Progenitor cell of endocrine pancreas (in vitro differentiated cells): ENCODE data around the gene CPT1A. TPM values are rescaled to one million over a fixed set of nuclear protein-coding genes. Genes with fewer than 3 reads are reported as not detected.
A peak's percentile ranks its signal among the peaks of the same experiment; 100 is the strongest.

Source experiments
- DNase-seq: peaks from one replicate; pipeline ENCODE4 v3.0.0; 2021; ENCODE audit warnings: low spot score; ENCODE audit not compliant: unreplicated experiment
- H3K27ac Mint-ChIP-seq: 2 replicates; pipeline ENCODE4 v1.8.0; 2021; ENCODE audit warnings: mild to moderate bottlenecking, moderate library complexity, mixed read lengths
- H3K27me3 Mint-ChIP-seq: 2 replicates; pipeline ENCODE4 v1.8.0; 2021; ENCODE audit warnings: mixed read lengths
- H3K36me3 Mint-ChIP-seq: 2 replicates; pipeline ENCODE4 v1.8.0; 2022; ENCODE audit warnings: mixed read lengths; ENCODE audit not compliant: insufficient read depth
- H3K4me1 Mint-ChIP-seq: 2 replicates; pipeline ENCODE4 v1.8.0; 2021; ENCODE audit warnings: low read depth, mixed read lengths
- H3K4me3 Mint-ChIP-seq: 2 replicates; pipeline ENCODE4 v1.8.0; 2021; ENCODE audit warnings: low read depth, mild to moderate bottlenecking, moderate library complexity, mixed read lengths
- H3K9me3 Mint-ChIP-seq: 2 replicates; pipeline ENCODE4 v1.8.0; 2021; ENCODE audit warnings: low read depth, mixed read lengths
- total RNA-seq: library from RNA; stranded (reverse); gene quantifications from 2 replicates; pipeline ENCODE4 v1.2.1, GENCODE V29; 2021
- TF ChIP-seq, protein P1 (sequence below): fragments of 200-600 bp; sonication (generic); IDR thresholded peaks from one replicate; pipeline ENCODE4 v1.5.0; 2021; ENCODE audit warnings: antibody characterized with exemption, mild to moderate bottlenecking; ENCODE audit not compliant: unreplicated experiment

The CPT1A gene
- total RNA-seq, 1 donor from 2014 or later: 5.7 TPM

- TF ChIP-seq, protein P1, sequence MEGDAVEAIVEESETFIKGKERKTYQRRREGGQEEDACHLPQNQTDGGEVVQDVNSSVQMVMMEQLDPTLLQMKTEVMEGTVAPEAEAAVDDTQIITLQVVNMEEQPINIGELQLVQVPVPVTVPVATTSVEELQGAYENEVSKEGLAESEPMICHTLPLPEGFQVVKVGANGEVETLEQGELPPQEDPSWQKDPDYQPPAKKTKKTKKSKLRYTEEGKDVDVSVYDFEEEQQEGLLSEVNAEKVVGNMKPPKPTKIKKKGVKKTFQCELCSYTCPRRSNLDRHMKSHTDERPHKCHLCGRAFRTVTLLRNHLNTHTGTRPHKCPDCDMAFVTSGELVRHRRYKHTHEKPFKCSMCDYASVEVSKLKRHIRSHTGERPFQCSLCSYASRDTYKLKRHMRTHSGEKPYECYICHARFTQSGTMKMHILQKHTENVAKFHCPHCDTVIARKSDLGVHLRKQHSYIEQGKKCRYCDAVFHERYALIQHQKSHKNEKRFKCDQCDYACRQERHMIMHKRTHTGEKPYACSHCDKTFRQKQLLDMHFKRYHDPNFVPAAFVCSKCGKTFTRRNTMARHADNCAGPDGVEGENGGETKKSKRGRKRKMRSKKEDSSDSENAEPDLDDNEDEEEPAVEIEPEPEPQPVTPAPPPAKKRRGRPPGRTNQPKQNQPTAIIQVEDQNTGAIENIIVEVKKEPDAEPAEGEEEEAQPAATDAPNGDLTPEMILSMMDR: no peak
- DNase-seq: no peak
- Mint-ChIP-seq H3K27me3 (peaks cover 20% of the 10 kb centered on the region), H3K9me3 (no peaks in the 10 kb centered on the region), H3K4me3 (no peak overlapping the region), H3K36me3 (no peaks in the 10 kb centered on the region), H3K27ac (no peak overlapping the region), H3K4me1 (peaks cover 4% of the 10 kb centered on the region)
Measured at GRCh38 chr11:68828155-68828931, 13.4 kb downstream of the CPT1A start.

DNA sequence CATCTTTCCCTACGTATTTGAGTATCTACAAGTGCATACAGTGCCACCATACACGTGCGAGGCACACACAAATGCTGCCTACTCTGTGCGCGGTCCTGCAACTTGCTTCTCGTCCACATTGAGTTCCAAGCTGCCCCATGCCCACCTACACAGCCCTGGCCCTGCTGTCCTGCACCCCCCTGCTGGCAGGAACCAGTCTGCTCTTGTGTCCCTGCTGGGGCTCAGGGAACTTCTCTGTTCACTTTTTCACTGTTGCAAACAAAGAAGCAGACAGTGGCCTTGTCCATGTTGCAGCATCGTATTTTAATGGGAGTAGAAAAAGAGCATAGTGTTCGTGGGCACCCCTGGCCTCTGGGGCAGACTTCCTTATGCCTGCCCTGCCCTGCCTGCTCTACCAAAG, 14.0 kb downstream of the CPT1A start:
- no peaks in the 10 kb centered on the region for H3K9me3 Mint-ChIP-seq
- H3K36me3 Mint-ChIP-seq: no peaks in the 10 kb centered on the region
- H3K27me3 Mint-ChIP-seq: peaks cover 20% of the 10 kb centered on the region
- DNase-seq: no peak
- TF ChIP-seq, protein P1: no peak
- H3K27ac Mint-ChIP-seq: no peak overlapping the region
- peaks cover 4% of the 10 kb centered on the region for H3K4me1 Mint-ChIP-seq
- H3K4me3 Mint-ChIP-seq: no peak overlapping the region

GRCh38 chr11:68826726-68827125, 15.0 kb downstream of the CPT1A start:
- H3K9me3 Mint-ChIP-seq: no peaks in the 10 kb centered on the region
- peaks cover 4% of the 10 kb centered on the region for H3K4me1 Mint-ChIP-seq
- no peaks in the 10 kb centered on the region for H3K36me3 Mint-ChIP-seq
- H3K27ac Mint-ChIP-seq: no peak overlapping the region
- H3K27me3 Mint-ChIP-seq: peaks cover 20% of the 10 kb centered on the region
- no peak for DNase-seq
- H3K4me3 Mint-ChIP-seq: no peak overlapping the region
- TF ChIP-seq, protein P1: no peak

GRCh38 chr11:68825571-68825970, 16.1 kb downstream of the CPT1A start:
- Mint-ChIP-seq H3K4me3 (no peak overlapping the region), H3K4me1 (no peaks in the 10 kb centered on the region), H3K27me3 (peaks cover 13% of the 10 kb centered on the region), H3K36me3 (no peaks in the 10 kb centered on the region), H3K27ac (no peak overlapping the region), H3K9me3 (no peaks in the 10 kb centered on the region)
- TF ChIP-seq, protein P1: peak; percentile 25
- DNase-seq: no peak

GRCh38 chr11:68822546-68822945, 19.2 kb downstream of the CPT1A start:
- H3K27ac Mint-ChIP-seq: no peak overlapping the region
- DNase-seq: no peak
- H3K9me3 Mint-ChIP-seq: no peaks in the 10 kb centered on the region
- no peaks in the 10 kb centered on the region for H3K4me1 Mint-ChIP-seq
- TF ChIP-seq, protein P1: no peak
- no peaks in the 10 kb centered on the region for H3K36me3 Mint-ChIP-seq
- no peak overlapping the region for H3K4me3 Mint-ChIP-seq
- peaks cover under 1% of the 10 kb centered on the region for H3K27me3 Mint-ChIP-seq
